ENCODE measurements around the gene C21orf58.

Gene C21orf58

DNA sequence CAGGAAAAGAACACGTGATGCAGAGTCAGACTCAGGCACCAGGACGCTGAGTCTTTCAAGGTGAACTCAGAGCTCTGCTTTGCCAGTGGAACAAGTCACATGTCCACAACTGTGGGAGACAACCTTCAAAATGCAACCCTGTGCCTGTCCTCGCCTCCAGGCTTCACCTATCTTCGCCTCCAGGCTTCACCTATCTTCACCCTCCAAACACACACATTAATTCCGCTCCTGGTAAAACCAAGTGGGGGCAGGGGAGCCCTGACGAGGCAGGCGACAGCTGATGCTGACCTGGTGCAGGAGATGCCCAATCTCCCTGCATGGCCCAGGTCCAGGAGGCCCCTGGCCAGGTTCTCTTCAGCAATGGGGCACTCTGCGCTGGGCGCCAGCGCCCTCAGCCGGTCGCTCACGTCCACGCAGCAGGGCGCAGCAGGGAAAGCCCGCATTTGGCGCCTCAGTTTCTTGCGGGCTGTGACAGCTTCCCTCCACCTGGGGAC is 67.1 kb downstream of the C21orf58 start:
- no peaks in the 10 kb centered on the region for H3K4me1 ChIP-seq (ENCODE audit: control insufficient read depth, insufficient read depth, low read length)
- H3K9me3 ChIP-seq (ENCODE audit: control insufficient read depth, insufficient read depth, low read length) = no peaks in the 10 kb centered on the region
- WGBS (ENCODE audit: insufficient coverage, insufficient read length) = no CpG with 5 or more reads among the region's 18 CpGs
- H3K27ac ChIP-seq (ENCODE audit: low read length) = no peak overlapping the region
- peaks cover 42% of the 10 kb centered on the region for H3K36me3 ChIP-seq (ENCODE audit: control insufficient read depth, insufficient read depth, low read length)
- no peak overlapping the region for H3K4me3 ChIP-seq (ENCODE audit: low read length)
- no peak for DNase-seq (ENCODE audit: low read depth, low spot score)
- no peaks in the 10 kb centered on the region for H3K27me3 ChIP-seq (ENCODE audit: control insufficient read depth, insufficient read depth, low read length)

DNA sequence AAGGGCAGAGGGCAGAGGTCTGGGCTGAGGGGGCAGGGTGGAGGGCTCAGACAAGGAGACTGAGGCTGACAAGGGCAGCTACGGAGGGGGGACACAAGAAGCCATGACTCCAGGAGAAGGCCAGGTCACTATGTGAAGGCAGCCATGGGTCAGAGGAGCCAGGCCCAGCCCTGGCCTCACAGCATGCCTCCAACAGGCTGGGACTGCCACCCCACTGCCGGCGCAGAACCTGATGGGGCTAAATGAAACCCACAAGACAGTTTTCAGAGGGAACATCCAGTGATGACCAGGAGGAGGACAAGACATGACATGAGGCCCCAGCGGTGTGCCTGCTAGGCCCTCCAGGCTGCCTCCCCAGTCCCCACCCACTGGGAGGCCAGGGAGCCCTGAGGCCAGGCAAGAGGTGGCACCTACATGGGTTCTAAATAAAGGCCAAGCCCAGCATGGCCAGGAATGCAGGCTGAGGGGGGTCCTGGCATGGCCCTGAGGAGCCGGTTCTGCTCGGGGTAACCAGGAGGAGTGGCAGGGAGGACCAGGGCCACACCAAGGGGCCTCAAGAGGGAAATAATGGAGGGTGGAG is 67.8 kb downstream of the C21orf58 start:
- no peaks in the 10 kb centered on the region for H3K4me1 ChIP-seq (ENCODE audit: control insufficient read depth, insufficient read depth, low read length)
- H3K27ac ChIP-seq (ENCODE audit: low read length) = no peak overlapping the region
- H3K36me3 ChIP-seq (ENCODE audit: control insufficient read depth, insufficient read depth, low read length) = peaks cover 37% of the 10 kb centered on the region
- H3K4me3 ChIP-seq (ENCODE audit: low read length) = no peak overlapping the region
- DNase-seq (ENCODE audit: low read depth, low spot score) = no peak
- WGBS (ENCODE audit: insufficient coverage, insufficient read length) = no CpG with 5 or more reads among the region's 6 CpGs
- no peaks in the 10 kb centered on the region for H3K9me3 ChIP-seq (ENCODE audit: control insufficient read depth, insufficient read depth, low read length)
- no peaks in the 10 kb centered on the region for H3K27me3 ChIP-seq (ENCODE audit: control insufficient read depth, insufficient read depth, low read length)

DNA sequence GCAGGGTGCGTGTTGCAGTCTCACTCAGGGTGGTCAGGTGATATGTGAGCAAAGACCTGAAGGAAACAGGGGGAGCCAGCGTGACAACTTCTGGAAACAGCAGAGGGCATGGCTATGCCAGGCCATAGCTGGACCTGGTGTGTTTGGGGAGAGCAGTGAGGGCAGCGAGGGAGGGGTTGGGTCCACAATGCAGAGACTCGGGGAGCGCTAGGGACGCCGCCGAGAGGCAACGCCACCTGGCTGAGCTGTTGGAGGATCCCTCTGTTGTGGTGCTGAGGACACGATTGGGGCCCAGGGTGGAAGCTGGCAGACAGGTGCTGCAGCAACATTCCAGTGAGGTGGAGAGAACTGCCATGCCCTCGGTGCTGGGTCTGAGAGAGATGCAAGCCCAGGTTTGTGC is 68.5 kb downstream of the C21orf58 start:
- Histone ChIP-seq H3K9me3 (ENCODE audit: control insufficient read depth, insufficient read depth, low read length) (no peaks in the 10 kb centered on the region), H3K36me3 (ENCODE audit: control insufficient read depth, insufficient read depth, low read length) (peaks cover 37% of the 10 kb centered on the region), H3K27me3 (ENCODE audit: control insufficient read depth, insufficient read depth, low read length) (no peaks in the 10 kb centered on the region), H3K27ac (ENCODE audit: low read length) (no peak overlapping the region), H3K4me3 (ENCODE audit: low read length) (no peak overlapping the region), H3K4me1 (ENCODE audit: control insufficient read depth, insufficient read depth, low read length) (no peaks in the 10 kb centered on the region)
- no peak for DNase-seq (ENCODE audit: low read depth, low spot score)
- no CpG with 5 or more reads among the region's 11 CpGs for whole genome bisulfite sequencing (ENCODE audit: insufficient coverage, insufficient read length)

DNA sequence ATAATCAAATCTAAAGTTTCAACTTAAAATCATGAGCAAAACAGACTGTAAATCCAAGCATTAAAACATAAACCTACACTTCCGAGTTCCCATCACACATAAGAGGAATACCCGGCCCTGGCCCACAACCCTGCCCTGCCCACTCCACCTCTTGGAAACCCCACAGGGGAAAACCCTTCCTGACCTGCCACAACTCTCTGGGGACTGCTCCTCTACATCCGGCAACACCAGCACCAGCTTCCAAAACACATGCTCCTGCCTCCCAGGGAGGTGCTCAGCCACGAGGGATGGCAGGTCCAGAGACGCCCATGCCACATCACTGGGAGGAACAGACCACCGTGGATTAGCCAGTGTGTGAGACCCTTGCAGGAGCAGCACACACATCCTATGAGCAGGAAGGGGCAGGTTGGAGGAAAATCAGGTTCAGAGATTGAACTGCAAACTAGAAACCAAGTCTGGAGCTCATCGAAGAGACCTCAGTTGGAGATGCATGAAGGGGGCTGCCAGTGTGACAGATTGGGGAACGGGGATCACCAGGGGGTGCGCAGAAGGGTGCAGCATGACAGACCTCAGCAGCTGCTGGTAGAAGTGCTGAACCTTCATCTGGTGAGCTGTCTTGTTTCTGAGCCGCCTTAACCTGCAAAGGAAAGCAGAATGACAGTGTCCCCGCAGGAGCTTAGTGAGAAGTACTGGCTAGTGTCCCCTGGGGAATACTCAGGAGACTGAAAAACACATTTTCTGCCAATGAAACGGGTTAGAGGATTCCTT is 69.3 kb downstream of the C21orf58 start:
- Histone ChIP-seq H3K9me3 (ENCODE audit: control insufficient read depth, insufficient read depth, low read length) (no peaks in the 10 kb centered on the region), H3K36me3 (ENCODE audit: control insufficient read depth, insufficient read depth, low read length) (peaks cover 42% of the 10 kb centered on the region), H3K27me3 (ENCODE audit: control insufficient read depth, insufficient read depth, low read length) (no peaks in the 10 kb centered on the region), H3K4me3 (ENCODE audit: low read length) (no peak overlapping the region), H3K4me1 (ENCODE audit: control insufficient read depth, insufficient read depth, low read length) (no peaks in the 10 kb centered on the region), H3K27ac (ENCODE audit: low read length) (no peak overlapping the region)
- DNase-seq (ENCODE audit: low read depth, low spot score) = no peak
- no CpG with 5 or more reads among the region's 12 CpGs for WGBS (ENCODE audit: insufficient coverage, insufficient read length)

DNA sequence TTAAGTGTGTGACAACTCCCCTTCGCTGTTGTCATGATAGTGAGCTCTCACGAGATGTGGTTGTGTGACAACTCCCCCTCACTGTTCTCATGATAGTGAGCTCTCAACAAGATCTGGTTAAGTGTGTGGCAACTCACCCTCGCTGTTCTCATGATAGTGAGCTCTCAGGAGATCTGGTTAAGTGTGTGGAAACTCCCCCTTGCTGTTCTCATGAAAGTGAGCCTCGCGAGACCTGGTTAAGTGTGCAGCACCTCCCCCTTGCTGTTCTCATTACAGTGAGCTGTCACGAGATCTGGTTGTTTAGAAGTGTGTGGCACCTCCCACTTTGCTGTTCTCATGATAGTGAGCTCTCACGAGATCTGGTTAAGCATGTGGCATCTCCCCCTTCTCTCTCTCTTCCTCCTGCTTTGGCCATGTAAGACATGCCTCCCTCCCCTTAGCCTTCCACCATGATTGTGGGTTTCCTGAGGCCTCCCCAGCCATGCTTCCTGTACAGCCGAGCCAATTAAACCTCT is 70.0 kb downstream of the C21orf58 start:
- Histone ChIP-seq H3K9me3 (ENCODE audit: control insufficient read depth, insufficient read depth, low read length) (no peaks in the 10 kb centered on the region), H3K27ac (ENCODE audit: low read length) (no peak overlapping the region), H3K4me3 (ENCODE audit: low read length) (no peak overlapping the region), H3K4me1 (ENCODE audit: control insufficient read depth, insufficient read depth, low read length) (no peaks in the 10 kb centered on the region), H3K27me3 (ENCODE audit: control insufficient read depth, insufficient read depth, low read length) (no peaks in the 10 kb centered on the region), H3K36me3 (ENCODE audit: control insufficient read depth, insufficient read depth, low read length) (peaks cover 40% of the 10 kb centered on the region)
- WGBS (ENCODE audit: insufficient coverage, insufficient read length) = no CpG with 5 or more reads among the region's 8 CpGs
- DNase-seq (ENCODE audit: low read depth, low spot score) = no peak

DNA sequence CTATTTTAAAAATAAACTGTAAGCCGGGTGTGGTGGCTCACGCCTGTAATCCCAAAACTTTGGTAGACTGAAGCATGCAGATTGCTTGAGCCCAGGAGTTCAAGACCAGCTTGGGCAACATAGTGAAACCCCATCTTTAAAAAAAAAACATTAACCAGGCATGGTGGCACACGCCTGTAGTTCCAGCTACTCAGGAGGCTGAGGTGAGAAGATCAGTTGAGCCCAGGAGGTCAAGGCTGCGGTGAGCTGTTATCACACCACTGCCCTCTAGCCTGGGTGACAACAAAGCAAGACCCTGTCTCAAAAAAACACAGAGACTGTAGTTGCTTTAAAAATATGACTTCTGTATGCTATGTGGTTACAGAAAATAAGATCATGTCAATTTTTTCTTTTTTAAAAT is 70.8 kb downstream of the C21orf58 start:
- no peaks in the 10 kb centered on the region for H3K4me1 ChIP-seq (ENCODE audit: control insufficient read depth, insufficient read depth, low read length)
- no peak overlapping the region for H3K4me3 ChIP-seq (ENCODE audit: low read length)
- no CpG with 5 or more reads among the region's 4 CpGs for WGBS (ENCODE audit: insufficient coverage, insufficient read length)
- peaks cover 38% of the 10 kb centered on the region for H3K36me3 ChIP-seq (ENCODE audit: control insufficient read depth, insufficient read depth, low read length)
- H3K9me3 ChIP-seq (ENCODE audit: control insufficient read depth, insufficient read depth, low read length) = no peaks in the 10 kb centered on the region
- H3K27ac ChIP-seq (ENCODE audit: low read length) = no peak overlapping the region
- no peak for DNase-seq (ENCODE audit: low read depth, low spot score)
- no peaks in the 10 kb centered on the region for H3K27me3 ChIP-seq (ENCODE audit: control insufficient read depth, insufficient read depth, low read length)

All from iPS DF 6.9 (cell line).